Measurements from ENCODE around the gene ATP2B2. TPM values are rescaled to one million over a fixed set of nuclear protein-coding genes. Genes with fewer than 3 reads are reported as not detected.

ATP2B2 gene
- total and polyA plus RNA-seq, 9 of the 15 experiments (the other 6 are each of a cell fraction or from before 2014, with no cell fraction given) = 0.06 TPM; not detected in 8

GRCh38 chr3:10435850-10436249 is 69.5 kb downstream of the ATP2B2 start:
- peaks cover 13 to 54% of the 10 kb centered on the region in 2 experiments; a peak in 4 of 5 replicates for H3K27me3 ChIP-seq (ENCODE audit: control insufficient read depth in 2 of 2, insufficient read depth in 2 of 2, low read length in 2 of 2)
- H3K36me3 ChIP-seq (ENCODE audit: control insufficient read depth, insufficient read depth, low read length) = no peaks in the 10 kb centered on the region
- ATAC-seq (peak; percentile 38; the same call in 1 of the 3 replicates), DNase-seq (ENCODE audit: extremely low read depth in 1 of 4, low spot score in 3 of 4) (peak in 1 of 4 experiments; percentile 34), FAIRE-seq (no peak)
- no peak overlapping the region for H3K4me2 ChIP-seq (ENCODE audit: insufficient read depth, low read length)
- in situ Hi-C loops (cut with MboI) (no loop called here), intact Hi-C loops (cut with micrococcal nuclease) (no loop called here)
- no peaks in the 10 kb centered on the region for H3K9me3 ChIP-seq (replicated peaks; ENCODE audit: control insufficient read depth, insufficient read depth, low read depth, low read length)
- peaks cover 4 to 9% of the 10 kb centered on the region in 2 experiments; a peak in 2 of 5 replicates for H3K4me1 ChIP-seq (replicated peaks in 1 of 2; ENCODE audit: control insufficient read depth in 2 of 2, insufficient read depth in 2 of 2, low read length in 2 of 2)
- H3K4me3 ChIP-seq = no peak overlapping the region
- BruUV-seq (replicated peaks) = no TSS peak
- ChIA-PET CTCF (ENCODE audit: low intra/inter-chr PET ratio) (no interaction called here), POLR2A (interaction anchor here (0.5 to 1.2 kb wide), 7 partner anchors 10 to 408 kb away, joined by 3 to 4 read pairs (median 4); no protein-coding TSS in a partner anchor)
- TF ChIP-seq ZNF561 (CRISPR knock-in tag; conservative IDR thresholded peaks at IDR 0.05) (no peak), PTBP1 (IDR thresholded peaks at IDR 0.05; ENCODE audit: low read depth, low read length) (no peak), NFYB (IDR thresholded peaks at IDR 0.05; ENCODE audit: extremely low read depth, insufficient read length) (peak; percentile 33), ZNF431 (CRISPR knock-in tag; IDR thresholded peaks at IDR 0.05) (no peak), TRIM28 (IDR thresholded peaks at IDR 0.05) (no peak), EP300 (IDR thresholded peaks at IDR 0.05; ENCODE audit: low read length) (no peak), RAD51 (IDR thresholded peaks at IDR 0.05; ENCODE audit: borderline replicate concordance, low read depth) (peak; percentile 42; the same call in 1 of the 2 replicates)
- TF ChIP-seq, protein P1, sequence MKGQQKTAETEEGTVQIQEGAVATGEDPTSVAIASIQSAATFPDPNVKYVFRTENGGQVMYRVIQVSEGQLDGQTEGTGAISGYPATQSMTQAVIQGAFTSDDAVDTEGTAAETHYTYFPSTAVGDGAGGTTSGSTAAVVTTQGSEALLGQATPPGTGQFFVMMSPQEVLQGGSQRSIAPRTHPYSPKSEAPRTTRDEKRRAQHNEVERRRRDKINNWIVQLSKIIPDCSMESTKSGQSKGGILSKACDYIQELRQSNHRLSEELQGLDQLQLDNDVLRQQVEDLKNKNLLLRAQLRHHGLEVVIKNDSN (CRISPR knock-in tag; IDR thresholded peaks at IDR 0.05) = peak; percentile 75
- TF ChIP-seq, protein P2, sequence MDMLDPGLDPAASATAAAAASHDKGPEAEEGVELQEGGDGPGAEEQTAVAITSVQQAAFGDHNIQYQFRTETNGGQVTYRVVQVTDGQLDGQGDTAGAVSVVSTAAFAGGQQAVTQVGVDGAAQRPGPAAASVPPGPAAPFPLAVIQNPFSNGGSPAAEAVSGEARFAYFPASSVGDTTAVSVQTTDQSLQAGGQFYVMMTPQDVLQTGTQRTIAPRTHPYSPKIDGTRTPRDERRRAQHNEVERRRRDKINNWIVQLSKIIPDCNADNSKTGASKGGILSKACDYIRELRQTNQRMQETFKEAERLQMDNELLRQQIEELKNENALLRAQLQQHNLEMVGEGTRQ (CRISPR knock-in tag; IDR thresholded peaks at IDR 0.05) = peak; percentile 83
- TF ChIP-seq, protein P3, sequence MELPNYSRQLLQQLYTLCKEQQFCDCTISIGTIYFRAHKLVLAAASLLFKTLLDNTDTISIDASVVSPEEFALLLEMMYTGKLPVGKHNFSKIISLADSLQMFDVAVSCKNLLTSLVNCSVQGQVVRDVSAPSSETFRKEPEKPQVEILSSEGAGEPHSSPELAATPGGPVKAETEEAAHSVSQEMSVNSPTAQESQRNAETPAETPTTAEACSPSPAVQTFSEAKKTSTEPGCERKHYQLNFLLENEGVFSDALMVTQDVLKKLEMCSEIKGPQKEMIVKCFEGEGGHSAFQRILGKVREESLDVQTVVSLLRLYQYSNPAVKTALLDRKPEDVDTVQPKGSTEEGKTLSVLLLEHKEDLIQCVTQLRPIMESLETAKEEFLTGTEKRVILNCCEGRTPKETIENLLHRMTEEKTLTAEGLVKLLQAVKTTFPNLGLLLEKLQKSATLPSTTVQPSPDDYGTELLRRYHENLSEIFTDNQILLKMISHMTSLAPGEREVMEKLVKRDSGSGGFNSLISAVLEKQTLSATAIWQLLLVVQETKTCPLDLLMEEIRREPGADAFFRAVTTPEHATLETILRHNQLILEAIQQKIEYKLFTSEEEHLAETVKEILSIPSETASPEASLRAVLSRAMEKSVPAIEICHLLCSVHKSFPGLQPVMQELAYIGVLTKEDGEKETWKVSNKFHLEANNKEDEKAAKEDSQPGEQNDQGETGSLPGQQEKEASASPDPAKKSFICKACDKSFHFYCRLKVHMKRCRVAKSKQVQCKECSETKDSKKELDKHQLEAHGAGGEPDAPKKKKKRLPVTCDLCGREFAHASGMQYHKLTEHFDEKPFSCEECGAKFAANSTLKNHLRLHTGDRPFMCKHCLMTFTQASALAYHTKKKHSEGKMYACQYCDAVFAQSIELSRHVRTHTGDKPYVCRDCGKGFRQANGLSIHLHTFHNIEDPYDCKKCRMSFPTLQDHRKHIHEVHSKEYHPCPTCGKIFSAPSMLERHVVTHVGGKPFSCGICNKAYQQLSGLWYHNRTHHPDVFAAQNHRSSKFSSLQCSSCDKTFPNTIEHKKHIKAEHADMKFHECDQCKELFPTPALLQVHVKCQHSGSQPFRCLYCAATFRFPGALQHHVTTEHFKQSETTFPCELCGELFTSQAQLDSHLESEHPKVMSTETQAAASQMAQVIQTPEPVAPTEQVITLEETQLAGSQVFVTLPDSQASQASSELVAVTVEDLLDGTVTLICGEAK (IDR thresholded peaks at IDR 0.05) = no peak
- TF ChIP-seq, protein P3 (CRISPR knock-in tag; IDR thresholded peaks at IDR 0.05) = no peak
- 1% methylated on average over 3 of the region's 3 CpGs for WGBS (ENCODE audit: insufficient coverage, low coverage, missing lambda C conversion rate)
- H3K9me1 ChIP-seq (ENCODE audit: control insufficient read depth, insufficient read depth, low read length) = peaks cover 3% of the 10 kb centered on the region
- H3K27ac ChIP-seq (ENCODE audit: extremely low read depth, low read depth, low read length) = no peak overlapping the region
- peaks cover 6% of the 10 kb centered on the region for H4K20me1 ChIP-seq (replicated peaks; ENCODE audit: control insufficient read depth, insufficient read depth, low read length)
- H2AFZ ChIP-seq (ENCODE audit: low read depth, low read length) = no peak overlapping the region
- no peaks in the 10 kb centered on the region for H3K79me2 ChIP-seq (ENCODE audit: control insufficient read depth, insufficient read depth, low read length)
- H3K9ac ChIP-seq (ENCODE audit: insufficient read depth in 1 of 2, low read depth in 2 of 2, low read length in 2 of 2) = no peak overlapping the region
